GM21390 (cell line): ENCODE data around the gene TENM3.

ENCODE experiments used
- ATAC-seq: cut with Tn5 transposase; IDR thresholded peaks from one replicate; pipeline ENCODE4 v1.9.1; 2021; ENCODE audit not compliant: unreplicated experiment

The TENM3 gene

DNA sequence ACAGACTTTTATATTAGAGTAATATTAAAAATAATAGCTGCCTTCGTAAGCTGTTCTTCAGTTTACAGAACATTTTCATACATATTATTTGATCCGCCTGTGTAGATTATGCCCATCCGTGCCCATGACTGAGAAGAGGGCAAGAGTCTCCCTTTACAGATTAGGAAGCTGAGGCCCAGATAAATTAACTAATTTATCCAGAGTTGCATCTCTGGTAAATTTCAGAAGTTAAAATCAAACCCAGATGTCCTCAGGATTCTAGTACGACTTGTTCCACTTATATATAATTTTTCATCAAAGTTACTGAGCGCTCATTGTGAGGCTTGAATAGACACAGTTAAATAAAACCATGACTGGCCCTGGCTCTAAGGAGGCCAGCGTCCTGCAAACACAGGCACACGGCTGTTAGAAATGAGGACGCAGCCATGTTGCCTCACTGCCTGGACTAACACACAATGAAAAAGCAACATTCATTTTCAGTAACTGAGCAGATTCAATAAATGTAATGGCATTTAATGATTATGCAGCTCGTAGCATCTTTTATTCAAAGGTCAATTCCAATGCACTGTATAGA is 148.0 kb downstream of the TENM3 start:
- ATAC-seq, result no peak

DNA sequence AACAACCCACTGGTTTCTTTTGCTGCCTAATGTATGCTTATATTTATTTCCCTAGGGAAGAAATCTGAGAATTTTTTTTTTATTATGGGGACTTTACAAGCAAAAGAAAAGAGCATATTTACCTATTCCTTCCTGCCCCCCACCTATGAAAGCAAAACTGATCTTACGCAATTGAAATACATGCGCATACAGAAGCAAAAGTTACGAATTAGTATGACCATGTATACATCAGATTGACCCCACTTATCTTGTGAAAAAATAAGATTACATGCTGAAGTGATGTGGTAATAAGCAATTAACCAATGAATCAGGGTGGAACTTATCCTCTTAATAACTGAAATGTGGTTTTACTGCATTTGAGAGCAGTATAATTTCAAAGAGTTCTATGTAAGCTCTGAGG is 151.0 kb downstream of the TENM3 start:
- no peak for ATAC-seq

DNA sequence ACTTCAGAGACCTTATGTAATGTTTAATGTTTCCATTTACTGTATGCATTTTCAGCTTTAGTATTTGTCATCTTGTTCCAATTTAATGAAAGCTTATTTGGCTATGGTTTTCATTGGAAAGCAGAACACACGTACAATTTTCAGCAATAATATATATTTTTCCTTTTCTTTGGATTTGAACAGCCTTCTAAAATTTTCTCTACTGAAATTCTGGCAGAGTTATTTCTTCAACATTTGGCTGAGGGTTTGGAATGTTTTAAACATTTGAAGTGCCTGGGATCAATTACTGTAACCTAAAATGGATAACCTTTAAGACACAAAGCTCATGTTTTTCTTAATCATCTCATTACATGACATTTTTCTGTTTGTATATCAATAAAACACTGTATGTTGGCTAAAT is 156.9 kb downstream of the TENM3 start:
- no peak for ATAC-seq

- ATAC-seq, result no peak
These were observed 157.6 kb downstream of the TENM3 start for GRCh38 chr4:182400790-182401189.

DNA sequence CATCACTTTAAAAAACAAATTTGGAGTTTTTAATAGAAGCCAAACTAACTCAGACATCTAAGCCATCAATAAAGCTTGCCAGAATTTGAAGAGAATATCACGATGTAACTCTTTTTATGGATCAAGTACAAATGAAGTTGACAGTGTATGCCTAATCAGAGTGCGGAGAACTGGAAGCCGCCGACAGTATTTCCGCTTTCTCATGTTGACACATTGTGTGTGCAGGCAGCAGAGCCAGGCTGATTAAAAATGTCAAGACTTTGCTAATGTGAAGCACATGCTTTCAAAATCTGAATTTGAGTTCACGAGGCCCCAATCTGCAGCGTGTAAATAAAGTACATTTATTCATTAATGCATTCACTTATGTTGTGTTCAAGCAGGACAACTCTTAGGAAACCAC is 161.2 kb downstream of the TENM3 start:
- no peak for ATAC-seq

DNA sequence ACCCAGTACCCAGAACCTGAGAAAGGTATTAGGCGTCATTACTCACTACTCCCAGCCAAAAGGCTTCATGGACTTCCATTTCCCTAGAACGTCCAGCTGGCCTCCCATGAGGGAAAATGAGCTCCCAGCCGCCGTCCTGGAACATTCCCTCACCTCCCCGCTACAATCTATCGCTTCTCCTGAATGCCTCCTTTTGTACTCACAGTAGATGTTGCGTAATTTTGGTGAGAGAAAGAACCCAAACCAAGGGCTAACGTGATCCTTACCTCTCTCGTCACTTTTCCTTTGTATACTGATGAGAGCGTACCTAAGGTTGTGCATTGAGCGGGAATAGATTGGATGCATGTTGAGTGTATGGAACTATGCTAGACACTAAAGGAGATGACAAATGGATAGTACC is 161.9 kb downstream of the TENM3 start:
- ATAC-seq, result no peak

DNA sequence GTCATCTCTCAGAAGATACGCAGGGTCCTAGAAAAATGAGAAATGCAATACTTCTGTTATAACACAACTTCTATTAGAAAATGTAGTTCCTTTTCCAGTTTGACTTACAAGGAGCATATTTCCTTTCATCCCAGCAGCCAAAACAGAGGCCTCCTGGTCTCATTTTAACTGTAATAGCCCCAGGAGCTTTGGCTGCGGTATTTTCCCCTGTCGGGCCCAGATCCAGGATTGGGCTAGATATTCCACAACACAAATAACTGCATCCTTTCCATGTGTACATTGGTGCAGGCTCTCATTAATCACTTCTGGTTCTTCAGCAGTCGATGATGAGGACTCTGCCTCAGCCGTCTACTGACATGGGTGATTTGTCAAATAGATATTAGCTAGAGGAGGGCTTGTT is 166.1 kb downstream of the TENM3 start:
- no peak for ATAC-seq

DNA sequence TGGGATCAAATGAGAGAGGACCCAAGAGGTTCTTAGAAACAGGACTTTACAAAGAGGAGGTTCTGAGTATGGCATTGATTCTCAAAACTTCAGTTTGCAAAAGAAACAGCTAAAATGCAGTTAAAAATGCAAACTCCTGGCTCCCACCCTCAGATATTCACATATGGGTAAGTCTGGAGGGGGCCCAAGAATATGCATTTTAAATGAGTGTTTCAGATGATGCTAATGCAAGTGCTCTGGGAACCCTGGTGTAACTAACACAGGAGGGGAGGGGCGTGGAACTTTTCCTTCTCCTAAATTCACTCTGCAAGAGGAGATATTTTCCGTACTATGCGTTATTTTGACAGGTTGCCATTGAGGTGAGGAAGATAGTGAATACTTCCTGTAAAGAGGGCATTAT is 168.2 kb downstream of the TENM3 start:
- ATAC-seq, result no peak

DNA sequence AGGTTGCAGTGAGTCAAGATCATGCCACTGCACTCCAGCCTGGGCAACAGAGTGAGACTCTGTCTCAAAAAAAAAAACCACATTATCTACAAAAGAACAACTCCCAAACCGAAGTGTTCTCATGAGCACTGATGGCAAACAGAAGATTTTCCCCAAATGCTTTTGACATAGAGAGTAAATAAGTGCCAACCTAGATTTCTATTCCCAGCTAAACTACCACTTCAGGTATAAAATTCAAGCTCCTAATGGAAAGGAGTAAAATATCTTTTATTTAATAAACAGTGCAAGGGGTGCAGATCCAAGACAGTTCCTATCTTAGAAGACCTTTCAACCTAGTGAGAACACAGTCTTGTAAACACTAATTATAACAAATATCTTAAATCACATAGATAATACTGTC is 170.3 kb downstream of the TENM3 start:
- ATAC-seq, result no peak

- no peak for ATAC-seq
These were observed 171.9 kb downstream of the TENM3 start for GRCh38 chr4:182415116-182415515.

GRCh38 chr4:182416067-182416466 is 172.9 kb downstream of the TENM3 start:
- no peak for ATAC-seq

DNA sequence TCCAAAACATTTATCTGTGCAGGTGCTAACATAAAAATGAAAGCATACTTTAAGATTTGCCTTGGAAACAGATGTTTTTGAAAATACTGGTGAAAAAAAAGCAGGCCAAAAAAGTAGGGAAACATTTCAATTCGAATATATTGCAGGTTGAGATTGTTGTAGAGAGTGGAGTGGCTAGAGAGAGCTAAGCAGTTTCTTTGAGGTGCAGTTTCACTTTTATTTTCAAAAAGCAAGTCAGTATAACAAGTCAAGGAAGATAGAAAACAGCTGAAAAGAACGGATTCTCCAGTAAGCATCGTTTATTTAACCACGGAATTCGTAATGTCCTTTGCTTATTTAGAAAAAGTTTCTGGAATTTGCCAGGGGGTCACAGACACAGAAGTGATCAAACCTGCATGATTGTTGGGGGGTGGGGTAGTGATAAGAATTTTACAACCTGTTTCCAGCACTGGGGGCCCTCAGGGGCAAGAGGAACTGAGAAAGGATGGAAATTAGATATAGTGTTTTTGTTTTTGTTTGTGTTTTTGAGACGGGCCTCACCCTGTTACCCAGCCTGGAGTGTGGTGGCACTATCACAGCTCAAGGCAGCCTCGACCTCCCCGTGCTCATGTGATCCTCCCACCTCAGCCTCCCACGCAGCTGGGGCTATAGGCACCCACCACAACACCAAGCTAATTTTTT is 175.0 kb downstream of the TENM3 start:
- ATAC-seq, result no peak

DNA sequence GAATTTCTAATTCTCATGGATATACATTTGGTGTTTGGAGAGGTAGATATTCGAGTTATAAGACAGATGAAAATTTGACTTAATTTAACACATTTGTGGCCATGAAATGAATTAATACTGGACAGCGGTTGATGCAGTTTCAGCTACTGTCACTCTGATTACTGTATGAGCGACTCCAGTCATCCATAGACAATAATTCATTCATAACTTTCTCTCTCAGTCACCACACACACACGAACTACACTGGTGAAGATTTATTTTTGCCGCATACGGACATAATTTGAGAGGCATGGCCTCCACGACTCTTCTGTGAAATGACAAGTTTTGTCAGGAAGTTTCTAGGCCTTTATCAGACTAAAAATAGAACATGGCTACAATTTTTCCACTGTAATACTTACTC is 177.0 kb downstream of the TENM3 start:
- ATAC-seq, result no peak

DNA sequence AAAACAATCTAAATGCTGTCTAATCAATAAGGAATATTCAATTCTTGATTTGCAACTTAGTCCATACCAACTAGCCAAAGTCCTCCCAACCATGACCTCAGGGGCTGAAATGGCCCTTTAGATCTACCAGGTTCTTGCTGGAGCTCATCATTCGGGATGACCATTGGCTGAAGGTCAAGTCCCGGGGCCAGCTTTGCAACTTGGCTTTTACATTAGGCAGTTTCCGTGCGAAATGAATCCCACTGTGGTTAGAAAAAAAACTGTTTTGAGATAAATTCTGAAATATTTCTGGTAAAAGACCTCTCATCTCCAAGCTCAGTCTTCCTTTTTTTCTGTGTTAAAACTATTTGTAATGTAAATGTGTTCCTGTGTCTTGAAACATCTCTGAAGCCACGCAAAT is 178.6 kb downstream of the TENM3 start:
- ATAC-seq, result no peak

- no peak for ATAC-seq
These were observed 182.1 kb downstream of the TENM3 start for GRCh38 chr4:182425302-182425701.

DNA sequence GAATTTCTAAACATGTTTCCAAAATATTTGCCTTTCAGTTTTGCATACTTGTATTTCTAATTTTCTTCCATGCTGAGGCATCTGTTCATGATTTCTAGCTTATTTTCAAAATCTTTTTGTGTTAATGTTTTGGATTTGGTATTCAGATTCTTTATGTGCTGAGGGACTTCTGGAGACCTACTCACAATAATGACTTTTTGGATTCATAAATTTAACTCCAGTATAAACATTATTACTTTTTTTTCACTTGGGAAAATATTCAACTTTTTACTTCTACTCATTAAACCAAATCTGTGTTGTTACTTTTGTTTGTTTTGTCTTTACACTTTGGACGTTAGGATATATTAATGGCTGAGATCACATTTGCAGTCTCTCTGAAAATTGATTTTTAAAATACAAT is 183.7 kb downstream of the TENM3 start:
- no peak for ATAC-seq

GRCh38 chr4:182427554-182427953 is 184.4 kb downstream of the TENM3 start:
- no peak for ATAC-seq

DNA sequence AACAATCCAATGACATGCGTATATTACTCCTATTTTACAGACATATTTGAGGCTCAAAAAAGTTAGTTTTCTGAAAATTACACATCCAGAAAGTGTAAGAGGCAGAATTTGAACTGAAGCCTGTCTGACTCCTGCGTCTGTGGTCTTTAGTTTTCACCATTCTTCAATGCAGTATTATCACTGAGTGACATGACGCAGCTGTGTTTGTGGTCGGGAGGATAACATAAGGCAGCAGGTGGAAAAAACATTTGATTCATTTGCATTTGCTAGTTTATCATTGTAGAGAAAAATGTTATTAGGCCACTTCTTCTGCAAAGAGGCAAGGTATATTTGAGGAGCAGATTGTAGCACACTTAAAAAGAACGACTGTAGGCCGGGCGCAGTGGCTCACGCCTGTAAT is 186.7 kb downstream of the TENM3 start:
- no peak for ATAC-seq

GRCh38 chr4:182432819-182433218 is 189.6 kb downstream of the TENM3 start:
- no peak for ATAC-seq

- no peak for ATAC-seq
These were observed 191.5 kb downstream of the TENM3 start for GRCh38 chr4:182434720-182435119.

DNA sequence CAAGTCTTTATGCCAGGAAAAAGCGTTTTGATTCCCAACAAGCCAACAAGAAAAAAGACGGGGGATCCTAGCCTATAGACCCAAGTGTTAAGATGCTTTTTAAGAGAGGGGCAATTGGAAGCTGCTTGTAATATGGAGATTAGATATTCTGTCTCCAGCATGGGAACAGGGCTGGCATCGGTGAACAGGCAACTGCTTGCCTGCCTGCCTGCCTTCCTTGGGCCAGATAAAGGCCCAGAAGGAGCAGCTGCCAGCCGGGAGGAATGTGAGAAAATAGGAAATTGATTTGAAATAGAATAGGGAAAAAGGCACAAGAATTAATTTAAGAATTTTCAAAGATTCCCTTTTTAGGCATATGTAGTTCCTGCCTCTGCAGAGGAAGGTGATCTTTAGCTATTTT is 192.2 kb downstream of the TENM3 start:
- ATAC-seq, result no peak

DNA sequence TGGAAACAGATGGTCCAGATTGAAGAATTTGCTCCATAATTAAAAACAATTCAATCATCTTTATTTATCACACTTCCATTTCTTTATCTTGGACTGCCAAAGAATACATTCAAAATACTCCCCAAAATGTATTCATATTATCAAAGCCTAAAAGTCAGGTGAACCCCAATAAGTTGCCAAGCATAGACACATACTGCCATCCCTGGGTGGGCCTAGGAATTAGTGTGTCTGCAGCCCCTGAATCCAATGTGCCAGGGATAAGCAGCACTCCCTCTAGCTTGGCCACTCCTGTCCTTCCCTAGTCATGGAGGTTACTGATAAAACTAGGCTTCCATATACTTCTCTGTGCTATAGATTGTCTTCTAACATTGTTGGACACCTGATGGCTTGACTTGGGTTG is 199.9 kb downstream of the TENM3 start:
- ATAC-seq, result no peak

DNA sequence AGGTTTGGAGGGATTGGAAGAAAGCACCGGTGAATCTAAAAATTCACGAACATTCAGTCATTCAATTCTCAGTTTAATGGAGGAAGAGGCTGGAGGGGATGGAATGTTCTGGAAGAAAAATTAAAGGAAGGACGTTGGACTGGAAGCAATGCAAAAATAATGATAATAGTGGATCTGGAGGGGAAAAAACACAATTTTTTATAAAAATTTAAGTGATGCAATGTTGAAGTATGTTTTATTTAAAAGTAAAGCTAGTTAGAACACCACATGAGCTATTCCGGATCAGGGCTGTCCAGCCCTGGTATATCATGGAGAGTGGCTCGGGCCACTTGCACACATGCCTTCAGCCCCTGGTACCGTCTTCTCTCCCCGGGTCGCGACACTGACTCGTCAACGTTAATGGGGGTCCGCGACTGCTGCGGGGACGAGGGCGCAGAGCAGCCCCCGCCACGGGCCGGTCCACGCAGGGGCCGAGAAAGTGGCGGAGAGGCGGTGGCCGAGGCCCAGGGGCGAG is 204.6 kb downstream of the TENM3 start:
- ATAC-seq, result no peak
